NK-92 treated with Interleukin-12 subunit alpha and Interleukin-12 subunit beta, amount 100 ng/mL, for 24 hours (cell line): ENCODE measurements around the gene TWIST1.

Experiments
- DNase-seq: peaks from one replicate; lab custom pipeline; 2025; lab: John Stamatoyannopoulos, UW

Gene TWIST1

DNA sequence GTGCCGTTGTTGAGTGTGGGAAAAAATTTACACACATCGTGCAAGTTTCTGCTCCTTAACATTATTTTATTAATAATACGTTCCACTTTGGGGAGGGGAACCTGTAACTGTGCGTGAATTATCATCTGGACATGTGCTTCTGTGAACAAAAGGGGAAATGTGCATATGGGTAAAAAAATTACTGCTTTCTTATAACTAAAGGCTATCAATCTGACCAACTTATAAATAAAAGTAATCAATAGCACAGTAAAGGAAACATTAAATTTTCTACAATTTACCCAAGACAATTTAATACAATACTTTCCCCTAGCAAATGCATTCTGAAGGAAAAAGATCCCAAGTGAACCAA lies 4.5 kb downstream of the TWIST1 start:
- no peak for DNase-seq

DNA sequence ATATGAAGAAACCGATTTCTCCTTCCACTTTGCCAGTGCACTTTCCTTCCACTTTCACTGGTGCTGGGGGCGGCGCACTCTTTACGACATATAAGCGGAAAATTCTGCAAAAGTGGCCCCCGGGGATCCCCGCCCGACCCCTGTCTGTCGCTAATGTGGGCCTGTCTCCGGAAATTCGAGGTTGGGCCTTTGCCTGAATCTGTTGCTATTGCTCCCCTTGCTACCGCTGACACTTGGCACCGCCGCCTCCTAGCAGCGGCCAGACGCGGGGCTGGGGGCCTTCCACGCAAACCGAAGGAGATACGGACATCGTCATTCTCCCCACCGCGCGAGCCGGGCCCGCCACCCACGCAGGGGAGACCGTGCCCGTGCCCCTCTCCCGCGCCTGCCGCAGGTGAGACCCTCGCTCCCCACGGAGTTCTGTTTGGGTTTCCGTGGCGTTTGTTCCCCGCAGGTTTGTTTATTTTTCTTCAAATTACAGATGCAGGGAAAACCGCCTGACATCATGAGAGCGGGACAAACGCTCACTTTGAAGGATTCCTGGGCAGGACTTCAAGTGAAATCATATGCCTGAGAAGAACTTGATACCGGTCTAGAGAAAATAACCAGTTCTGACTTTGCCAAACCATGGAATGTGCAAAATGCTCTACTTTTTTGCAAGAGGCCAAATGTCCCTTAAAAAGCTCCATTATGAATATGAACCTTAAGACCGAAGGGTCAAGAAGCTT lies 5.0 kb downstream of the TWIST1 start:
- no peak for DNase-seq

- DNase-seq = no peak
Observed at GRCh38 chr7:19111474-19112273, 5.8 kb downstream of the TWIST1 start.

DNA sequence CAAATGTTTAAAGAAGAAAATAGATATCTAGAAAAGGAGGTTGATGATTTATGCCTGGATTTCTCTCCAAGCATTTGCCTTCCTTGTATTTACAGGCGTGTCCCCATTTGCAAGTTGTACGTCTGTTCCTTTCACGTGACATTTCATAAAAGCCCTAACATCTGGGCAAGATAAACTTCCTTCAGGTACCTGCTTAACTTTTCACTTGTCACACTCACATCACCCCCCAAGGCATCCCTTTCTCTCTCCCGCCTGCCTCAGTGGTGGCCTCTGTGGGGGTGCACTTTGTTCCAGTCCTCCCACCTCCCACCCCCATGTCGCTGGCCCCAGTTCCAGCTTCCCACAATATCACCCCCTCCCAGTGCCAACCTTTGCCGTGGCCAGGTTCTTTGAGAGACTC lies 6.7 kb downstream of the TWIST1 start:
- no peak for DNase-seq

DNA sequence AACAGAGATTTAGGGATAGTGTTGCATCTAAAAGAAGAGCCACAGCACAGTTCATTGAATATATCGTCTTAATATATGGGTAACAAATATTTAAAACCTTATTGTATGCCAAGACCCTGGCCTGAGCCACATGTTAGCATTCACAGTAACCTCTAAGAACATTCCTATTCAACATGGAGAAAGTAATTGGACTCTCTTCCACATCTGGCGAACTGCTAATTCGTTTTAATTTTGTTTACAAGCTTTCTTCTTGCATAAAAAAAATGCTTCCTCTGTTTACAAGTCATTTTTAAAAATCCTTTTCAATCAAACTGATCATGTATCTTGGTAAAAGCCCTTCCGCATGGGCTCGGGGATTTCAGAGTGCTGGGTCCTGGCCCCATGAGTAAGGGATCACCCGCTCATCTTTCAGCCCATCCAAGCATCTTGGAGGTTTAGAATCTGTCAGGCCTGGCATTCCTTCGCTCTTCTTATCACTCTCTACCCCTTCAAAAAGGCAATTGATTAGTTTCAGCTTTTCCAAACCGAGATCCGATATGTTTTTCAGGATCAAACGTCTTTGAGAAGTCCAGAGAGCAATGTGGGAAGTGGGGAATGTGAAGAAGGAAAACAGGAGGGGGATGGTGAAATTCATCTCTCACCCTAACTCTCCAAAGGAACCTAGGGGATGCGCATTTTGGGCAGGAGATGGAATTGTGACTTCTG lies 7.3 kb downstream of the TWIST1 start:
- no peak for DNase-seq

GRCh38 chr7:19109000-19109946 lies 8.2 kb downstream of the TWIST1 start:
- DNase-seq = no peak

GRCh38 chr7:19107356-19108146 lies 9.9 kb downstream of the TWIST1 start:
- no peak for DNase-seq

DNA sequence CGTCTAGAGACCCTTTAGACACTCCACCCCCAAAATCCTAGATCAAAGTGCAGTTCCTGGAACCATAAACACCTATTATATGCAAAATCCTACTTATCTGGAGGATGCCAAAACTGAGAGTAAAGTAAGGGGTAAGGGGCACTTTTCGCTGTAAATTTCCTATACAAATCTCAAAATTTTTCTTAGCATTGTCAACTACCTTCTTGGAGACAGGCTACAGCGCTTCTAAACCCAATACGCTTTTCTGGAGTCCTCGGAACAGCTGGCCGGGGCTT lies 10.4 kb downstream of the TWIST1 start:
- no peak for DNase-seq

GRCh38 chr7:19106241-19107080 lies 11.0 kb downstream of the TWIST1 start:
- DNase-seq = no peak

DNA sequence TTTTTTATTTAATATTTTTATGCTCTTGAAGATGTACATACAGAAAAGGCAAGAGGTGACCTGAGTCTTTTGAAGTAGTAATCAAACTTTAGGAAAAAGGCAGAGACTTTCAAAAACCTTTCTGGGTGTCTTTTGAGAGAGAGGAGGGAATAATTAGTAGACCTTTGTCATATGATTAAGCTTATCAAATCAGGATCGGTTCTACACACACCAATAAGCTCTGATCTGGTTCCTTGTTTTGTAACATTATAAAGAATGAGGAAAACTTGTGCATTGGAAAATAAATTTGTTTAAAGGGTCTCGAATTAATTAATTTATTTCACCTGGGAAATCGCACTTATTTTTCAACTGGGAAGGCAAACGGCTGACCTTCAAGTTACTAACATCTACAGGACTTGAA lies 11.9 kb downstream of the TWIST1 start:
- DNase-seq = no peak

GRCh38 chr7:19104811-19105210 lies 12.6 kb downstream of the TWIST1 start:
- DNase-seq = no peak

DNA sequence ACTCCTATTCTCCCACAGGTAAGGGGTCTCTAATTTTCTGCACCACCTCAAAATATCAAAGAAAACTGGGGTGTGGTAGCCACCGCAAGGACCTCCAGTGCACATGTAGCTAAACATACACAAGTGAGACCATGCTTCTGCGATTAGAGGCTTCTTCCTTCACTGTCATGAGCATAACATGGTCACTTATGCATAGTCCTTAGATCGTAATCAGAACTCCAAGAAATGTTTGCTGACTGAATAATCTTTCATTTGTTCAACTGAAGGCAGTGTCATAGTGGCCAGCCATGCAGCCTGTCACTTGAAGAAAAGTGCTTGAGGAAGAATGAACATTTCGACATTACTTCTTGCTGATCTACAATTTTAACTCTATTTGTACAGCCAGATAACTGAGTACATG lies 14.6 kb downstream of the TWIST1 start:
- no peak for DNase-seq

DNA sequence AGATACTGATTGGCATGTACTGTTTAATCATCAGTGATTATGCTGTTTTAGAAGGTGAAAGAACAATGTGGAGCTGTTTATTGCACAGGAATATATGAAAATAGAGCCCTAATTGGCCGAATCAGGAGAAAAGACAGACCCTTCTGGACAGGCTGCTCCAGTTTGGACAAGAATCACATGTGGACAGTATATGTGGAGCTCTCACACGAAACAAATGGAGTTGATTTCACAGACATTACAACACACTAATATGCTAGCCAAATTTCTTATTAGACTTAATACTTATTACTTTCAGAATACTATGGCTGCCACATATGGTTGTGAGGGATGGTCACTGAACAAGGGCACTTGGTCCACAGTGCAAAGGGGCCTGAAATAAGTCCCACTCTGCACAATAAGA lies 15.5 kb downstream of the TWIST1 start:
- DNase-seq = no peak

GRCh38 chr7:19101472-19101871 lies 16.0 kb downstream of the TWIST1 start:
- no peak for DNase-seq

DNA sequence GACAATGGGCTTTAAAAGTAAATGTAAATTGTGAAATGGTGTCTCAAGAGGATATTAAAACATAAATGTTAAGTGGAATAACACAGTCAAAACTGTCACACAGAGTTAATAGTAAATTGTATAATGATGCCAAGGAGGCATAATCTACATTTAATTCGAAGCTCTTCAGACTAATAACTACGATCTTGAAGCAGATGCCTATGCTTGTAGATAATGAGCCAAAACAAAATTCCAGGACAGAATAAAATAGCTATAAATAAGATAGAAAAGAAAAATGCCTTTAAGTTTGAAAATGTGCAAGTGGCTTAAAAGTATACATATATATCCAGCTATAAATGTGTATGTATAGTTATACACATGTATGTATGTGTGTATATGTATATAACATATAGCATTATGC lies 17.5 kb downstream of the TWIST1 start:
- no peak for DNase-seq

GRCh38 chr7:19099194-19099593 lies 18.2 kb downstream of the TWIST1 start:
- DNase-seq = no peak

DNA sequence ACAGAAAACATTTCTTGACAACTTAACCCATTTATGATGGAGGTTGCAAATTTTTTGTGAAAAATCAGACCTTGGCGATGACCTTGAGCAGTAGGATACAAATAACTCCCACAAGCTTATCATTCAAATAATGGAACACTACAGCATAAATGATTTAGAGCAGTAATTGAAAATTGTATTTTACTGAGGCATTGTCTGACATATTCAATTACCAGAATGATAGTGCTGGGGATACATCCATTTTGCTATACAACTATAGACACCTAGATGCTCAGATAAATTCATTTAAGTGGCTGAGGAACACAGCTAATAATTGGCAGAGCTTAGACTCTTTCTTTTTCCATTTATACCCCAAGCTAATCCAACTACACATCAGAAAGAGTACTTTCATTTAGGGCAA lies 18.9 kb downstream of the TWIST1 start:
- DNase-seq = no peak

DNA sequence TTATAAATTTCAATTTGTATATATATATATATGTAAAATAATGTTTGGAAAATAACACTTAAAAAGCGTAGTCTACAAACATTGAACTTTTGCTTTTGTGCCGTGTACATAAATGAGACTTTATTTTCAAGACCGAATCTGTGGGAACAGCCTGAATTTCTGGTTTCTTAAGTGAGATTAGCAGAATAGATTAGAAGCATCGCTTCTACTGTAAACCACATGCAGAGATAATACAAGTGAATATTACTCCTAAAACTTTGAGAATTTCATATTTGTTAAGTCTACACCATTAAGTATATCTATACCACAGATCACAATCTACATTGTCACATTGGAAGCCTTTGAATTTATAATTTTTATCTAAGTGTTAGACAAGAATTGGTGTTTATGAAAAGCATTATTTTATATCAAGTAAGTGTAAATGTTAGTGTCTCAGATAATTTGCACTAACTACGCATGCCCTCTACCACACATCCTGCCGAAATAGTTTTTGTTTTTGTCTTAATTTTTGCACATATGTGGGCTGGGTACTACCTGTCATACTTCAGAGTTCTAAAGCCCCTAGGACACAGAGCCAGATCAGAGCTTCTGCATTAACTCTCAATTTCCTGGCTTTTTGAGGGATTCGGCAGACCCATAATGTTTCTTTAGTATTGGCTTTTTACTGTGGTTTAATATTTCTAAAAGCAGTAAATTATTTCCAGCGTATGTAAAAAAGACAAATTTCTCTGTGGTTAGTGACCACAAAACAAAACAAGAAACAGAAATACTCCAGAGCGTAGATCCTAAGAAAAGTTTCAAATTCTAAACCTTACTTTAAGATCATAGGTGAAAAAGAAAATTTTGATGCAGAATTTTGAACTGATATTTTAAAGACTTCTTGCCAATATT lies 20.0 kb downstream of the TWIST1 start:
- no peak for DNase-seq

GRCh38 chr7:19095353-19095860 lies 22.0 kb downstream of the TWIST1 start:
- no peak for DNase-seq
